Inferior parietal cortex (tissue), 1 donor: ENCODE measurements around the gene MAPKAP1.

Experiments used
- DNase-seq: peaks from one replicate; pipeline ENCODE4 v3.0.0-alpha.2; 2016; ENCODE audit errors: extremely low spot score

MAPKAP1 gene

DNA sequence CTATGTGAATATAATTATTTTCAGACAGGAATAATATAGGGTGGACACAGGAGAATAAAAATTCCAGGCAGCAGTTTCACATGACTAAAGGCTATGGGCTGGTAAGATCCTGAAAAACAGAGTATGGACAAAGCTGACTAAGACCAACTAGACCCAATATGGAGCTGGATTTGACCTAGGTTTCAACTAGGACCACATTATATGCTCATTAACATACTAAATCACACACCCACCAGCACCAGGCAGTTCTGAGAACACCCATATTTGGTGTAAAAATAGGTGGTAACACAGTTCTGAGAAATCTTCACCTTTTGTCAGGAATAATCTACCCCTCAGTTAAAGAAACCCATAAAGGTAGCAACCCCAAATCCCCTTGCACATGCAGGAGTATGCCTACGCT lies 64.7 kb downstream of the MAPKAP1 start:
- no peak for DNase-seq

DNA sequence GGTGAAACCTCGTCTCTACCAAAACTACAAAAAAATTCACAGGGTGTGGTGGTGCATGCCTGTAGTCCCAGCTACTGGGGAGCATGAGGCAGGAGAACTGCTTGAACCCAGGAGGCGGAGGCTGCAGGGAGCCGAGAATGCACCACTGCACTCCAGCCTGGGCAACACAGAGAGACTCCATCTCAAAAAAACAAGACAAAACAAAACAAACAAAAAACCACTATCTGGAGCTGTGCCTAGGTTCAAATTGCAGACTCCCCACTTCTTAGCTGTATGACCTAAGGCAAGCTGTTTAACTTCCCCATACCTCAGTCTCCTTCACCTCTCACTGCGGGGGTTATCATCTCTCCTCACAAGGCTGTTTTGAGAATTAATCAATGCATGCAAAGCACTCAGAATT lies 68.0 kb downstream of the MAPKAP1 start:
- no peak for DNase-seq

DNA sequence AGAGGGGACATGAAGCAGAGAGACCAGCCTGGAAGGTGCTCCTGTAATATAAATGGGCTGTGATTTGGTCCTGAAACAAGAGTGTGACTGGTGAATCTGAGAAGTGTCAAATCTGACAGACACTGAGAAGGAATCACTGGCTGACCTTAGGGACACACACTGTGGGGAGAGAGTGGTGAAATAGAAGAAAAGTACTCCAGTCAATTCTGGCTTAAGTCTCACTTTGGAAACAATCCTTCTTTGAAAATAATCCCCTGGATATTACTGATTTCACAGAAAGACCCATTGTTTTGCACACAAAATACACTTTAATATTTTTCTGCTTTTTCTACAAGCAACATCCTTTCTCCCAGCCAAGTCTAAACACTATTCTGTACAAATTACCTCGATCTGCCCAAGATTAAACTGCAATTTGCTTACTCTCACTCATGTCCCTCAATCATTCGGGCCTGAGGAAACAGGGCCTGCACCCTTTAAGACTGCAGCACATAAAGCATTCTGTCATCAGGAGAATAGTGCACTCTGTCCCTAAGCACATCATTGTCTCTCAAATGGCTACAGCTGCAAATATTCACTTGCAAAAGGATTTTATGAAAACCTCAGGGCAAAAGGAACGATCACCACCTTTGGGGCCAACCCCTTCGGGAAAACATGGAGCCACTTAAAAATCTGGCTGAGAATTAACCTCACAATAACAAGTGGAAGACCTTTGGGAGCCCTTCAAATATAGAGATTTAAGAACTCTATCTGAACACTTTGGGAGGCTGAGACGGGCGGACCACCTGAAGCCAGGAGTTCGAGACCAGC lies 68.6 kb downstream of the MAPKAP1 start:
- no peak for DNase-seq

DNA sequence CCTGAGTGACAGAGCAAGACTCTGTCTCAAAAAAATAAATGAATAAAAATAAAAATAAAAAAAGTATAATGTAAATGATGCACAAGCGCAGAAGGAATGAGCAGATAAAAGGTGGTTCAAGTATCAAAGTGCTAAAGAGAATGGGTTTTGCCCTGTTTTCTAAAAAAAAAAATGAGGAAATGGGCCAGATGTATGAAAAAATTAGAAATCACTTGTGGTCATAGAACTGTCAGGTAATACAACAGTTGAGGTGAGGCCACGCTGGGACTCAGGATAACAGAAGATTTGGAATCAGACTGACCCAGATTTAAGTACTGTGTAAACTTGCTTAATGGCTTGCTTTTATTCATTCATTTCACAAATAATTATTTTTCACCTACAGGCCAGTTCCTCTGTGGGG lies 69.8 kb downstream of the MAPKAP1 start:
- DNase-seq: no peak

DNA sequence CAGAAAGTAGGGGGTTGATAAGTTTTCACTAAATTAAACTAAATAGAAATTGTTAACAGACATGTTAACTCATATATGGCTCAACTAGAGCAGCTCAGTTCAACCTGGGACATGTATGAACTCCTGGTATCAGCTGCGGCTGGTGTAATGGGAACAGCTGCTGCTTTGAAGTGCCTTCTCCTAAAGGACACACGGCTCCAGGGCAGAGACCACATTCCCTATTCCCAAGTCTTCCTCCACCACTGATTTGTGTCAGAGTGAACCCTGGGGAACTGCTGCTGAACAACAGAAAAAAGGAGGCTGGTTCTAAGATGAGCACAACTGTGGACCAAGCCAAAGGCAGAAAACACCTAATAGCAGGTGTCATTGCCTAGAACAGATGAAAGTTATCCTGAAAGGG lies 71.1 kb downstream of the MAPKAP1 start:
- no peak for DNase-seq

DNA sequence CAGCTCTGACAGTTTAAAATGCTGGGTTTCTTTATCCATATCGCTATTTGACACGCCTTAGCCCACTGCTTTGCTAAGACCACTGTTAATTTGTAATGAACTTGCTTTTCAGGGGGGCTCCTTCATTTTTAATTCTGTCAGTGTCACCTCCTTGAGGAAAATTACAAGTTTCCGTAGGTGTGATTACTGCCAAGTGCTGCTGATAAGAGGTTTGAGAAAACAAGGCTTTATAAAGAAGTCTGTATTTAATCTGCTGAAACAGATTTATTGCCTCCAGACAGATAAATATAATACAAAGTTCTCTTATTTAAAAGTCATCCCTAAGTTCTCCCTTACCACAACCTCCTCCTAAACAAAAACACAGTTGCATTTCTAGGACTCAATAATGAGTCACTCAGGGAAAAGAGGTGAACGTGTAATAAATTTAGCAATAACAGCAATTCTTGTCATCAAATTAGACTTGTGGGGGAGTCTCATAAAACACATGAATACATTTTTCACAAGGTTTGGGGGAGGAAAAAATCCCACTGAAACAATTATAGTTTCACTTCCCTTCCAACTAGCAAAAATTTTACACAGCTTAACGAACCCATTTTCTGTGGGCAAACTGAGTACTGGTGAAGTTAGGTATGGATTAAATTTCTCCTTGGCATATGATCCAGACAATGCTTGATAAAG lies 72.8 kb downstream of the MAPKAP1 start:
- no peak for DNase-seq

DNA sequence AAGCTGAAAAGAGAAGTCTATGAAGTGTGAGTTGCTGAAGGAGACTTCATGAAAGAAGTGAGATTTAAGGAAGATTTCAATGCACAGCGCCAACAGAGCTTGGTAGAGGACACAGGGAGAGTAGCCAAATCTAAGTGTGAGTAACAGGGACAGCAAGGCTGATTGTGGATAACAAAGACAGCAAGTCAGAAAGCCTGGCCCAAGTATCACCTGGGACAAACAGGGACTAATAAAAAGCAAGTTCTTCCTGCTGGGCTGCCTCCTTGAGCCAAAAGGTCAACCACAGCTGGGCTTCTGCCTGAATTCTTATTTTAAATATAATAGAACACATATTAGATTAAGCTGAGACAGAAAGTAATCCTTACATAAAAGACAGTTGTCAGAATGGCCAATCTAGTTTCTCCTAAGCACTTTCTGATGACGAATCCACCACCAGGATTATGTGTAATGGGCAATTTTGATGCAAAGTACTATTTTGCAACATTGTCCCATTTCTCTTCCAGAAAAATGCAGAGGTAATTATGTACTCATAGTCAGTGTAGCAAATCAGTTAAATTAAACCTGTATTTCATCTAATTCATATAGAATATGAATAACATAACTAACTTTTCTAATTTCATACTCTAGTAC lies 73.8 kb downstream of the MAPKAP1 start:
- DNase-seq: no peak

DNA sequence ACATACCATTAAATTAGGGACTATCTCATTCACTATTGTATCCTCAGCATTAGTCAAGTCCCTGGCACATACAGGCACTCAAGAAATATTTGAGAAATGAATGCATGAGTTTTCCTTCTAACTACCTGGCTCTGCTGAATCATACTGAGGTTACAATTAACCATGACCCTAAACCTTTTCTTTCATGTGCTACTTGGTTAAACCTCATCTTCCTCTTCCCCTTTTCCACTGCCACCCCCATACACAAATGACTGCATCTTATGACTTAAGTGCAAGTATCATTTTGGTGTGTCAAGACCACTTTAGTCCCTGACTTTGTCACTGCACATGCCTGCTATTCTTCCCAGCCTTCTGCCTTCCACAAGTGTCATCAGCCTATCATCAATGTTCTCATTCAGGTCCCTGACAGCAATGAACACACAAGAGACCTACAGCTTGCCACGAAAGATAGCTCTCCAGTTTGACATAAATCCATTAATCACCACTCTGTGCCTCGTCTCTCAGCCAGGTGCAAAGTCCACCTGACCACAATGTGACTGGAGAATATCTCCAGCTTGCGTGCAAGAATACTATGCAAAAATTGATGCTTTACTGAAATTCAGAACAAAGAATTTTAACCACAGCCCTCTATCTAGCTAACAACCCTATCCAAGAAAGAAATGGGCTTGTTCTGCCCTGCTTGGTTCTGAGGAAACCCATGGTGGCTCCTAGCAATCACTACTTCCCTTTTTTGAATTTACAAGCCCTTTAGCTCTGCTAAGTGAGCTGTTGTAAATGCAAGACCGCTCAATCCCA lies 74.5 kb downstream of the MAPKAP1 start:
- no peak for DNase-seq

DNA sequence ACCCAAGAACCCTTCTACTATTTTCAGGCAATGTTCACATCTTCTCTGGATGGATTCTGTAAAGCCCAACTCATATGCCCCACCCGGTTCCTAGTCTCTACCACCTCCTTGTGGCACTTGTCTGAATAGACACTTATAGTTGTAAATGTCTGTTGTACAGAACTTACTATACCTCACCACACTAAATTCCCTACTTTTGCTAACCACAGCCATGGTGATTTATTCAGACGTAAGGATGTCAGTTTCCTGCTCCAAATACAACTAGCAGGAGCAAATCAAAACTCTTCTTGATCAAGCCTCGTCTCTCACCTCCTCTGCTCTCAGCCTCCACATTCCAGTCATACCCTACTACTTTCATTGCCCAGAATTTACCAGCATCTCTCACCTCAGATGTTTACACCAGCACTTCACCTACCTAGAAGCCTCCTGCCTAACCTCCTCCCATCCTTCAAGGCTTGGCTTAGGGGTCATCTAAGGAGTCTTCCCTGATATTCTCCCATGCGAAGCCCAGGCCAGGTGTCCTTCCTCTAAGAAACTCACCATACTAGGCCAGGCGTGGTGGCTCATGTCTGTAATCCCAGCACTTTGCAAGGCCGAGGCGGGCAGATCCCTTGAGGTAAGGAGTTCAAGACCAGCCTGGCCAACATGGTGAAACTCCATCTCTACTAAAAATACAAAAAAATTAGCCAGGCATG lies 75.5 kb downstream of the MAPKAP1 start:
- DNase-seq: peak; percentile 43

DNA sequence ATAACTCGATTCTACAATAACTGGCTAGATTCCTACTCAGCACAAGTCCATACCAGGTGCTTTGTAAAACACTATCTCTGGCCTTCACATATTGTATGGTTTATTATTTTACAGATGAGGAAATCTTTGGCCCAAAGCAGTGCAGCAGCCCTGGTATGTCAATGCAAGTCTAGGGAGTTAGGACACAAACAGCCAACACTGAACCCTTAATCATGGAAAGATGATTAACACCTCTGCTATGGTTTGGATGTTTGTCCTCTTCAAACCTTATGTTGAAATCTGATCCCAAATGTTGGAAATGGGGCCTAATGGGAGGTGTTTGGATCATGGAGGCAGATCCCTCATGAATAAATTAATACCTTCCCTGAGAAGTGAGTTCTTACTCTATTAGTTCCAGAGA lies 76.6 kb downstream of the MAPKAP1 start:
- no peak for DNase-seq

DNA sequence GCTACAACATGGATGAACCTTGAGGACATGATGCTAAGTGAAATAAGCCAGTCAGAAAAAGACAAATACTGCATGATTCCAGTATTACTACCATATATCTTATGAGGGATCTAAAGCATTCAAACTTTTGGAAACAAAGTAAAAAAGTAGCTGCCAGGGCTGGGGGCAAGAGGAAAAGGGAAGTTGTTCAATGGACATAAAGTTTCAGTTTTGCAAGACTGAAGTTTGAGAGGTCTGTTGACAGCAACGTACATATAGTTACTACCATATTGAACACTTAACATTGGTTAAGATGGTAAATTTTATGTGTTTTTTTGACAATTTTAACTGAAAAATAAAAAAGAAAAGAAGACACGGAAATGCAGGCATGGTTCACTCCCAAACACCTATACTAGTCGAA lies 77.6 kb downstream of the MAPKAP1 start:
- no peak for DNase-seq

DNA sequence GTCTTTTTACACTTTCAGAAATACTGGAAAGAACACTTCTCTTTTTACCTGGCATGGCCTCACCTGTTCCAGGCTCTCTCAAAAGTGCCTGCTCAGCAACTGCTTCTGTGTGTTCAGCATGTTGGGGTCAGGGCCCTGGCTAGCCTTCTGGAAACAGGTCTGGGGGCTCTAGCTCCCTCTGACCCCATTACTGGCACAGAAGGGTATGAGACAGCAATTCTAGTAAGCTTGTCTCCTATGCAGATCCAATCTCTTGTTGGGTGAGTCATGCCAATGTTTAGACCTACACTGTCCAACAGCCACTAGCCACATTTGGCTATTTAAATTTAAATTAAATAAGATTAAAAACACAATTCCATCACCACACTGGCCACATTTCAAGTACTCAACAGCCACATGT lies 80.8 kb downstream of the MAPKAP1 start:
- no peak for DNase-seq

DNA sequence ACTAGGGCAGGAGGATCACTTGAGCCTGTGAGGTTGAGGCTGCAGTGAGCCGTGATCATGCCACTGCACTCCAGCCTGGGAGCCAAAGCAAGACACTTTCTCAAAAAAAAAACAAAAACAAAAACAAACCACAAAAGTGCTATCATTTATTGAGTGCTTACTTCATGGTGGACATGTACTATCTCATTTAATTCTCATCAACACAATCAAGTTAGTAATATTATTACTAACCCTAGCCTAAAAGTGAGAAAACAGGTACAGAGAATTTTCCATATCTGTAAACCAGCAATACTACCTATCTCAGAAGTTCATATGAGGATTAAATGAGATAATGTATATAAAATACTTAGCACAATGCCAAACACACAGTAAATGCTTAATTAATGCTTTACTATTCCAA lies 85.8 kb downstream of the MAPKAP1 start:
- no peak for DNase-seq

DNA sequence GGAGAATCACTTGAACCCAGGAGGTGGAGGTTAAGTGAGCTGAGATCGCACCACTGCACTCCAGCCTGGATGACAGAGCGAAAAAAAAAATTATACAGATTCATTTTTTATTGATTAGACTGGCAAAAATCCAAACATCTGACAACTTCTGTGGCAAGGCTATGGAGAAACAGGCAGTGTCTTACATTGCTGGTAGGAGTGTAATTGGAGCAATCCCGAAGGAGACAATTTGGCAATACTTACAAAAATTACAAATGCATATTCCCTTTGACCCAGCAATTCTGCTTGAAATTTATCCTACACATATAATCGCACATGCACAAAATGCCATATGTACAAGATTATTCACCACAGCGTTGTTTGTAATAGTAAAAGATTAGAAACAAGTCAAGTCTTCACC lies 86.8 kb downstream of the MAPKAP1 start:
- no peak for DNase-seq

DNA sequence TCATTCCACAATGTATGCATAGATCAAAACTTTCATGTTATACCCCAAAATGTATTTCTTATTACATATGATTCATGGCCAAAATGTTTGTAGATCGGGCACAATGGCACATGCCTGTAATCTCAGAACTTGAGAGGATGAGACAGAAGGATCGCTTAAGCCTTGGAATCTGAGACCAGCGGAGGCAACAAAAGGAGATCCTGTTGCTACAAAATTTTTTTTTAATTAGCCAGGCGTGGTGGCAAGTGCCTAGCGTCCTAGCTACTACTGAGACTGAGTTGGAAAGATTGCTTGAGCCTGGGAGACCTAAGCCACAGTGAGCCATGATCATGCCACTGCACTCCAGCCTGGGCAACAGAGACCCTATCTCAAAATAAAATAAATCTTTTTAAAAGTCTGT lies 89.9 kb downstream of the MAPKAP1 start:
- DNase-seq: no peak

DNA sequence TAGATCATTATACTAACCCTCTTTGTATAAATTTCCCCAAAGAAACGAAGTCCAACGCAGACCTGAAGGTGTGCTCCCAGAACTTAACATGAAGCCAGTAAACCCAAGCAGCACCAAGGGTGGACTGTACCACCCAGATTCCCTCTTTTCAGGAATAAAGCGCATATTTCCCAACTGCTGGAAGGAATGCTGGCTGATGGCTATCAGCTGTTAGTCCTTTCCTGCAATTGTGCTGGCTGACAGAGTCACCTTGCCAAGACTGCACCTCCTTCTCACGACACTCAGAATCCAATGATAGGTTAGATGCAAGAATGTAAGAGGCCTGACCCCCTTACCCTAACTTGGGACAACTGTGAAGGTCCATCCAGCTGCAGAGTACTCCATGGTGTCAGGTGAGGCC lies 93.9 kb downstream of the MAPKAP1 start:
- no peak for DNase-seq

DNA sequence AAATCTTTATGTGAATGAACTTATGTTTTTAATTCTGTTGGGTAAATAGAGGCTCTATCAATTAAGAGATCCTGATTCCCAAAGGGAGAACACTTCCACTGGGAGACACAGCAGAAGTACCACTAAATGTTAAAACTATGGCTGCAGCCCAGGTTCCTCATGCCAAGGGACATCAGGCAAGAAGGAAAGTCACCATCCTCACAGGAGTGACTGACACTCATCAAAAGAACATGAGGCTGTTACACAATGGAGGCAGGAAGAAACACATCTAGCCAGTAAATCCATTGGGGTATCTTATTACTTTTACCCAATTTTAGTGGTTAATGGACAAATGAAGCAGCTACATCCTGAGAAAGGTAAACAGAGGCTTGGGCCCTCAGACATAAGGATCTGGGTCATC lies 94.4 kb downstream of the MAPKAP1 start:
- DNase-seq: no peak

DNA sequence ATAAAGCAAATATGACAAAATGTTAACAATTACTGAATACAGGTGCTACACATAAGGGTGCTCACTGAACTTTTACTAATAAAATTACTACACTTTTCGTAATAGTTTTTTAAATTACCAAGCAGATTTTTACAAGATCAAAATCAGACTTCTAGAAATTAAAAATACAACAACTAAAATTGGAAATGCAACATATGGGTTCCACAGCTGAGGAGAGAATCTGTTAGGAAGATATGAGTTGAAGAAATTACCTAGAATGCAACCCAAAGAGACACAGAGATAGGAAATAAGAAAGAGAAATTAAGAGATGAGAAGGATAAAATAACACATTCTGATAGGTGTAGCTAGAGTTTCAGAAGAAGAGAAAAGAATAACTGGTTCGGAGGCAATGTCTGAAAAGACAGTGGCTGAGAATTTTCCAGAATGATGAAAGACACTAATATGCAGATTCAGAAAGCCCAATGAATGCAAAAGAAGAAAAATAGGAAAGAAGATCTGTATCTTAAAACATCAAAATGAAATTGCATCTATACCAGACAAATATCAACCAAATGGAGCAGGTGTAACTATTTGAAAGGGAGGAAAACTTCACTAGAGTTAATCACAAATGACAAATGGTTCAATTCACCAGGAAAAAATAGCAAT lies 95.8 kb downstream of the MAPKAP1 start:
- no peak for DNase-seq

DNA sequence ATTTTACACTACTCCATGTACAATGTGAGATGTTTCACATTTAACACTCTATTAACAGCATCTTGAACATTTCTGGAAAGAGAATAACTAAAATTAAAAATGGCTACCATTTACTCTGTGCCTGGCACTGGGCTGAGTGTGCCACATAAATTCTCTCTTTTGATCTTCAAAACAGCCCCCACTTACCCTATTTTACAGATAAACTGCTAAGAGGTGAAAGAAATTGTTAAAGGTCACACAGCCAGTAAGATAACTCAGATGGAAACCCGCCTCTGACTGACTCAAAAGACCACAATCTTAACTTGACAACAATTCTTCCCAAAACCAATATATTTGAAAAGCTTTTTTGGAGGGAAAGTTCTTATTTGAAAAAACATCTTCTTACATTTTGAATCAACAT lies 97.3 kb downstream of the MAPKAP1 start:
- no peak for DNase-seq

DNA sequence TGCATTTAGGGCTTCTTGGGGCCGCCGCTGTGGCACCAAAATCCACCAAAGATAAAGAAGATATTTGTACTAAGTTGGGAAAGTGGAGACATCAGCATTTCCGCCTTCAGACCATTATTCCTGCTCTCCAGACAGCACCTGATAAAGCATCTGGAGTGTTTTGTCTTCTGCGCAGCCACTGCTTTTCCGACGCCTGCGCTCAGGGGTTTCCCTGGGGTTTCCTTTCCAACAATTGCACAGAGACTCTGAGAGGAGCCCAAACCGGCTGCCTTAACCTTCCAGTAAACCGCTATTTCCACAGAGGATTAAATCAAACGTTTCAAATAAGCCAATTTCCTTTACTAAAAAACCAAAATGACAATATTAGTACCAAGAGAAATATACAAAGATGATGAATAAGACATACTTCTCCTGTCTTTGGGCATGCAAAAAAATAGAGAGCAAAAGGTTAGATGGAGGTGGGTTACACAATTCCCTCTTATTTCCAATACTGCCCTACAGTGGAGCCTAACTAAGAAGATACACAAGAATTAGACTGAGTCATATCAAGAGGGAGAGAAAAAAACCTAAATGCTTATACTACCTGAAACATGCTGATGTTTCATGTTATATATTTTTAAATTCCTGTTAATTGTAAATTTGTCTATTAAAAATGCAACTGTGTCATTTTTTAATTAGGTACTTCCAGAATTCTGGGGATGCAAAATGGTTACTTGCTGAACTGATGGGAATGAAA lies 98.4 kb downstream of the MAPKAP1 start:
- DNase-seq: no peak
